GM20431 (cell line): ENCODE results near the gene TMEM164.
"Not testable (repeated sequence)": the region's sequence is repeated elsewhere in the genome, so short reads cannot be mapped to it uniquely, and the experiment has no call there.

Experiments used
- in situ Hi-C: fragments of 300-500 bp; cut with MseI, MboI; formaldehyde crosslinking; loops from one replicate; pipeline ENCODE4 v1.15.0; 2020; ENCODE audit warnings: low sequenced_read_pairs; ENCODE audit not compliant: unreplicated experiment

The TMEM164 gene

DNA sequence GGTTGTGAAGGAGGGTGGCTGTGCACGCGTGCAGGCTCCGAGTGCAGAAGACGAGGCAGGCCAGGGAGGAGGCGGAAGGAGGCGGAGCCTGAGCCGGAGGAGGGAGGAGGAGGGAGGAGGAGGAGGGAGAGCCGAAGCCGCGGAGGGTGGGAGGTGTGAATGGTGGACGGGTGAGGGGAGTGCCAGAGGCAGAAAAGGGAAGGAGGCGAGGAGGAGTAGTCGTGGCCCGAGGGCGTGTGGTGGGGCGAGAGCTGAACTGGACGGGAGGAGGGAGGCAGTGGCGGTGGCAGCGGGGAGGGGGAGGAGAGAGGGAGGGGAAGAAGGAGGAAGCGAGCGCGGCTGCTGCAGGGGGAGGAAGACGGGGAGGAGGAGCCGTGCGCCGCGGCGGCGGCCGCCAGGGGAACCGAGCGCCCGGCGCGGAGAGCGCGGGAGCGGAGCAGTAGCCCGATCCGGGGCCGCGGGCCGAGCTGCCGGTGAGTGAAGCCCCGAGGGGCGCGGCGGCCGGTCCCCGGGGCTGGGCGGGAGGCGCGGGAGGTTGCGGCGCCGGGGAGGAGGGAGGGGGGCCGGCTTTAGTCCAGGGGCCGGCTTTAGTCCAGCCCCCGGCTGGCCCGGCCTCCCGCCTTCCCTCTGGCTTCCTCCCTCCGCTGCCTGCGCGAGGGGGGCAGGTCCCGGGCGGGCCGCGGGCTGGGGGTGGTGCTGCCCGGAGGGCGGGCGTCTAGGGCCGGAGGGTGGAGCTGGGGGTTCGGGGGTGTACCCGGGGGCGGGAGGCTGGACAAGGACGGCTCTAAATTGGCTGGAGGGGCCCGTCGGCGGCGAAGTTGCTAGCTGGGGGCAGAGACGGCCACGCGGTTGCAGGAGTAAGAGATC, at the start of gene TMEM164:
Gene TMEM164, plus strand, starts transcription at position 815 of the 867 bp plus-strand sequence. CDS start 661 bp downstream, outside the sequence.
- in situ Hi-C loops: no loop called here

DNA sequence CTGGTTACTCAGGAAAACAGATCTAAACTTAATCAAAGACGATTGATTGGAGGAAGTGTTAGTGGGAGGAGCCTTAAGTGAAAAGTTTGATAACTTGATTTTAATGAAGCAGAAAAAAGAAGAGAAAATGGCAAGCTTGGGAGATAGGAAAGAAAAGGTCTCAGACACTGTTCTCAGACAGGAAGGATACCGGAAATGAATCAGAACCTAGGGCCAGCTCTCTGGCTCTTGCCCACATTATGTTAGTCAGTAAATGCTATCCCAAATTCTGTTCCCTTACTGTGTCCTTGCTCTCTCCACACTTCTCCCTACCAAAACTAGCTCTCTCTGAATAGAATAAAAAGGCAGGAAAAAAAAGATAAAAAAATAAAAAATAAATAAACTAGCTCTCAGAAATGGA, 48.6 kb upstream of the TMEM164 start:
- in situ Hi-C loops: no loop called here

DNA sequence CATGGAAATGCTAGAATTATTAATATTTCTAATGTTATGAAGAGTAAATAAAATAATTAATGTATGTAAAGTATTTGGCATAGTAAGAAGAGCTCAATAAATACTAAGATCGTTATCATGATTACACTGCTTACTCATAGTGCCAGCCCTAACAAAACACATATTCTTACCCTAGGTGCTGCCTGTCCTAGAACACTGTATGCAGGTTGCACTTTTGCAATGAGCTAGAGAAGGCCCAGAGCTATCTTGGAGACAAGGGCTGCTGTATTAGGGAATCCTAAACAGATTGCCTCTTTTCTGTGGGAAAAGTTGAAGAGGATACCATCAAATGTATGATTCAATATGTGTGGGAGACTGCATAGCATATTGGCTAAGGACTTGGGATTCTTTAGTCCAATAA, 48.0 kb upstream of the TMEM164 start:
- in situ Hi-C loops: no loop called here

DNA sequence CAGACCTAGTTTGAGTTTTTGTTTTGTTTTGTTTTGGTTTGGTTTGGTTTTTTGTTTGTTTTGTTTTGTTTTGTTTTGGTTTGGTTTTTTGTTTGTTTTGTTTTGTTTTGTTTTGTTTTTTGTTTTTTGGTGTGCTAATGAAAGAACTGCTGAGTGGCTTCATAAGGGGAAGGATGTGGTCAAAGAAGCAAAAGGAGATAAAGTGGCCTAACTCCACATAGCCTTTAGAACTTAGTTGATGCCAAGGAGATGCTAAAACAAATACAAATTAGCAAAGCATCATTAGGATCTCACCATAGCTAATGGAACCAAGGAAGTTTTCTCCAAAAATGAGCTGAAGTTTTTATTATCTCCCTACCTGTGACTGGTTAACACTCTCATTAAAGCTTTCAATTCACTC, 44.6 kb upstream of the TMEM164 start:
- in situ Hi-C loops: no loop called here

DNA sequence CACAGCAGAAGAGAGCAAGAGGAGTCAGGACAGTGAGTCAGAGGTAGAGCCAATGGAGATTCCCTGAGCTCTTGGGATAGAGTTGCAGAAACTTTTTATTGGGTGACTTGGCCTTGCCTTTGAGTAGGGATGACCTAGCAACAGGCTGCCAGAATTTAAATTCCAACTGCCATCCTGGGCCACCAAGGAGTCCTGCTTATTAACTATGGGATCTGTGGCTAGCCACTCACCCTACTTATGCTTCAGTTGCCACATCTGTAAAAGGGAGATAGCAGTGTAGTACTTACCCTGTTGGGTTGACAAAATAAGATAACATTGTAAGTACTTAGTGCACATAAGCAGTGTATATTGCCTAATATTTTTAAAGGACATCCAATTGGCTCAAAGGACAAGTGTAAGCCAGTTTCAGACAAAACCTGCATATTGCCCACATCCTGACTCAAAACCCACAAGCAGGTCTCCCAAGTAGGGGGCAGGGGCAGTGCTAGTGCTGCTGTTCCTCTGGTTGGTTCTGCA, 43.5 kb upstream of the TMEM164 start:
- in situ Hi-C loops: no loop called here

DNA sequence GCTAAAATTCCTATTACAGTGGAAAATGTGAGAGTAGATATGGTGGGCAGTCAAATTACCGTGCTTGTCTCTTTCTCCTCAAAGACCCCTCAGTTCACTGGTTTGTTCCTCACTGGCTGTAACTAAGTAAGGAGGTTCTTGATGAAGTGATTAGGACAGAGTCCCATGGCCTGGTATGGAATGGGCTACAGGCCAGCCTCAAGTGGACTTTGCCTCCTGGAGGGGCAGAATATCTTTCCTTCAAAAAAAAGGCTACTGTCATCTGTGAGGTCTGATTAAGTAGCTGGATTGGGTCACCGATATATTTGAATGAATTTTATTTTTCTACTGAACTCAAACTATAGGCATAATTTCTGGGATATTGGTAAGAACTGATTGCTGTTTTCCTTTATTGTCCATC, 38.5 kb upstream of the TMEM164 start:
- in situ Hi-C loops: no loop called here

DNA sequence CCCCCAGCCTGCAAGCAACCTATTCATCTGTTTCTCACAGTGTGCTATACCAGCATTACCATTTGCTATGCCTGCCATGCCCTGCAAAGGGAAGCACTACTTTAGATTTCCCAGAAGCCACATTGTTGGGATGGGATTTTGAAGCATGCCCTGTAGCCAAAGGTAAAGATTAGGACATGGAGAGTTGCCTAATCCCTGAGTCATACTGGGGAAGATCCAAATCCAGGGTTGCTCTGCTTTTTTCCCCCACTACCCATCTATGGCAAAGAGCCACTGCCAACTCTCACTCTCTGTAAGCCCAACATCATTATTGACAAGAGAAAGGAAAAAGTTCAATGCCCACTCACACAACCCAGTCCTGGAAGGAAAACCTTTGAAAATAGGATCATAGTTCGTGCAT, 36.7 kb upstream of the TMEM164 start:
- in situ Hi-C loops: no loop called here

DNA sequence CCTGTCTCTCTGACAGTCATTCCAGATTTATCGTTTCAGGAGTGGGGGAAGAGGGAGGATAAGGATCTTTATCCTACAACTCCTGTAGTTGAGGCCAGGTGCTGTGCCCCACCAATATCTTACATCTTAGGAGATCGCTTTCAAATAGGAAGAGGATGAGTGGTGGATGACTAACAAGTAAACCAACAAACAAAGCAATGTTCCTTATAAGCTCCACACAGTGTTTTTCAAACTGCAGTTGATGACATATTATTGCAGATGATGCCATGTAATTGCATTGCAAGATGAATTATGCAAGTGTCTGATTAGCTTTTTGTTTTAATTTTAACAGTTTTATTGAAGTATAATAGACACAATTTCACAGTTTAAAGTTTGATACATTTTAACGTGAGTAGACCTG, 35.8 kb upstream of the TMEM164 start:
- in situ Hi-C loops: no loop called here

DNA sequence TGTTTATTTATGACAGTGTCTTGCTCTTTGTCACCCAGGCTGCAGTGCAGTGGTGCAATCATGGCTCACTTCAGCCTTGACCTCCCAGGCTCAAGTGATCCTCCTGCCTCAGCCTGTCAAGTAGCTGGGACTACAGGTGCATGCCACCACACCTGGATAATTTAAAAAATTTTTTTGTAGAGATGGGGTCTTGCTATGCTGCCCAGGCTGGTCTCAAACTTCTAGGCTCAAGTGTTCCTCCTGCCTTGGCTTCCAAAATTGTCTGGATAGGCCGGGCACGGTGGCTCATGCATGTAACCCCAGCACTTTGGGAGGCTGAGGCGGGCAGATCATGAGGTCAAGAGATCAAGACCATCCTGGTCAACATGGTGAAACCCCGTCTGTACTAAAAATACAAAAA, 32.1 kb upstream of the TMEM164 start:
- in situ Hi-C loops: not testable (repeated sequence)

DNA sequence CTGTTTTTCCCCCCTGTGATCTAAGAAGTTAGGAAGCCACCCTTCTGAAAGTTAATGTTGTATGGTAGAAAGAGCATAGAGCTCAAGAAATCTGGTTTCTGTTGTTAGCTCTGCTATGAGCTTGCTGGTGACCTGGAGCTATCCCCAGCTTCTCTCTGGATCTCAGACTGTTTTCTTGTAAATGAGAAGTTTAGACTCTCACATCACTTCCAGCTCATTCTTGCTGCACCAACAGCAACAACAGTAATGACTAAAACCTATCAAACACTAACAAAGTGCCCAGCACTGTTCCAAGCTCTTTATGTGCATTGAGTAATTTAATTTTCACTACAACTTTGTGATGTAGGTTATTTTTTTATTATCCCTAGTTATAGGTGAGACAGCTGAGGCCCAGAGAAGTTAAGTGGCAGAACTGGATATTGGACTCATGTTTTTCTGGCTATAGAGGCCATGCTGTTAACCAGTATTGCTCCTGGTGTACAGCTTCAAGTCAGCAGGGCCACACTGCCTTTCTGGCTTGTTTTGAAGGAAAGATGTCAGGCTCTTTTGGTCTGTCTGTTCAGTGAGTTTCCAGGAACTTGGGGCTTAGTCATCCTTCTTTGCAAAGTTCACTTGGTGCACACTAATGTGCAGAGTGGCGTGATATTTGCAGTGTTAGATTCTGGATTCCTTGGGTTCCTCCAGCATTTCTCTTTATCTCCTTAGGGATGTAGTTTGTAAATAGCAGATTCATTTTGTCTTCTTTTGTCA, 27.8 kb upstream of the TMEM164 start:
- in situ Hi-C loops: no loop called here

DNA sequence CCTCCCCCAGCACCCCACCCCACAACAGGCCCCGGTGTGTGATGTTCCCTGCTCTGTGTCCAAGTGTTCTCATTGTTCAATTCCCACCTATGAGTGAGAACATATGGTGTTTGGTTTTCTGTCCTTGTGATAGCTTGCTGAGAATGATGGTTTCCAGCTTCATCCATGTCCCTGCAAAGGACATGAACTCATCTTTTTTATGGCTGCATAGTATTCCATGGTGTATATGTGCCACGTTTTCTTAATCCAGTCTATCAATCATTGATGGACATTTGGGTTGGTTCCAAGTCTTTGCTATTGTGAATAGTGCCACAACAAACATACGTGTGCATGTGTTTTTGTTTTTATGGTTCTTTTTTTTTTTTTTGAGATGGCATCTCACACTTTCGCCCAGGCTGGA, 17.7 kb upstream of the TMEM164 start:
- in situ Hi-C loops: not testable (repeated sequence)

DNA sequence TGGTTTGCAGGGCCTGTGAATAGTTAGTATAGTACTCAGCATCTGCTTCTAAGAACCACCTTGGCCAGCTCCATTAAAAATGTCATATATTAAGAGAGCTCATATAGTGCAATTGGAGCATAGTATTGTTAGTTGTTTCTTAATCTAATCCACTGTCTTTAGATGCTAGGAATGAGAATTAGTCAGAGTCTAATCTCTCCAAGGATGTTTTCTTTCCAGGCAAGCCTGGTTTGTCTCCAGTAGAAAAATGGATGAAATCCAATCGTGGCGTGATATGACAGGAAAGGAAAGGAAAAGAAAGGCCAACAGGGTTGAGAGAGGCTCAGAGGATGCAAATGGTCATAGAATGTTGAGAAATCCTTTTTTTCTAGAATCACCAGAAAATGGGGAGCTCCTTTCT, 15.0 kb upstream of the TMEM164 start:
- in situ Hi-C loops: no loop called here

DNA sequence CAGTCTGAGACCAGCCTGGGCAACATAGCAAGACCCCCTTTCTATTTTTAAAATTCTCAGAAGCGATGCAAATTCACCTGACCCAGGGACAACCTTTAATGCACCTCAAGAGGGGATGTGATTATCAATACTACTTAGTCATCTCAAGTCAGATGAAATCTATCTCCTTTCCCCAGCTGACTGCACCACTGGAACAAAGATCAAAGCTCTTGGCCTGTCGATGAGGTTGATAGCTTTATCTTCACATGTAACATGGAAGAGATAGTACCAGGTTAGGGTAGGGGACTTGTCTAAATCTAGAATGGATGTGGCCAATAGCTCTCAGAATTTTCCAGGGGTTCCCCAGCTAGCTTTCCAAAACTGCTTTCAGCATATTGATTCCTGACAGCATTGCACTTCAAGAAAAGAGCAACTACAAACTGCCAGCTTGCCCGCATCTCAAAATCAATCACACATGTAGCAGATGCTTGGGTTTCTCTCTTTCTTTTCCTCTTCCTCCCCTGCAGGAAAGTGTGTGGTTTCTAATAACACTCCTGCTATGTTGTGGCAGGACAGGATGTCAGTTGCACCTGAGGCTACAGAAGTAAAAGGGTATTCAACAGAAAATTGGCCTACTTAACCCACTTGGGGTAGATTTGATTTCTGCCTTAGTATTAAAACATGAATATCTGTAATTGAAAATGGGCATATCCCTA, 12.2 kb upstream of the TMEM164 start:
- in situ Hi-C loops: no loop called here

DNA sequence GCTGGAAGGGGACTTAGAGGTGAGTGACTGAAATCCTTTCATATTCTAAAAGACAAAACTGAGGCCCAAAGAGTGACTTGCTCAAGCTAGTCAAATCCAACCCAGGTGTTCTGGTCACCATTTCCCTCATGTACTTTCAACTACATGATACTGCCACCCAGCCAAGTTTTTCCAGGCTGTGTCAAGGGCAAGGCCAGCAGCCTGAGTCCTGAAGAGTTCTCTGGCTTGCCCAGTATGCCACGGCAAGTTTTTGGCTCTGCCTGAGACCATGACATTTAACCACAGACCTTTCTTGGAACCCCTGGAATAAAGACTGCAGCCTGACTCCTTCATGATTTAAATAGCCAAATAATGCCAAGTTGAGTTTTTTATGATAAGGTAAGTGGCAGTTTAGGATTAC, 10.7 kb upstream of the TMEM164 start:
- in situ Hi-C loops: no loop called here

DNA sequence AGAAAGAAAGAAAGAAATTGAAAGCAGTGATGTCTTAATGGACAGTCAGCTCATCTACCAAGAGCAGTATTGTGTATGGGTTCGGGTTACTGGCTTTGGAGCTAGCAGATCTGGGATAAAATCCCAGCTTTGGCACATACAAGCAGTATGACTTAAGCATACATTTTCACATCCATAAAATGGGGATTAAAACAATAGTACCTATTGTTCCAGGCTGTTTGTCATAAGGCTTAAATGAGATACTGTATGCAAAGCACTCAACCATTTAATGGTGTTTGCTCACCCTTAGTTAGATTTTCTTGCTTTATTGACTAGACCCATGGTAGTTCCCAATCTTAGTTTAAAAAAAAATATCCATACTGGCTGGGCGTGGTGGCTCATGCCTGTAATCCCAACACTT, 7.8 kb upstream of the TMEM164 start:
- in situ Hi-C loops: no loop called here

DNA sequence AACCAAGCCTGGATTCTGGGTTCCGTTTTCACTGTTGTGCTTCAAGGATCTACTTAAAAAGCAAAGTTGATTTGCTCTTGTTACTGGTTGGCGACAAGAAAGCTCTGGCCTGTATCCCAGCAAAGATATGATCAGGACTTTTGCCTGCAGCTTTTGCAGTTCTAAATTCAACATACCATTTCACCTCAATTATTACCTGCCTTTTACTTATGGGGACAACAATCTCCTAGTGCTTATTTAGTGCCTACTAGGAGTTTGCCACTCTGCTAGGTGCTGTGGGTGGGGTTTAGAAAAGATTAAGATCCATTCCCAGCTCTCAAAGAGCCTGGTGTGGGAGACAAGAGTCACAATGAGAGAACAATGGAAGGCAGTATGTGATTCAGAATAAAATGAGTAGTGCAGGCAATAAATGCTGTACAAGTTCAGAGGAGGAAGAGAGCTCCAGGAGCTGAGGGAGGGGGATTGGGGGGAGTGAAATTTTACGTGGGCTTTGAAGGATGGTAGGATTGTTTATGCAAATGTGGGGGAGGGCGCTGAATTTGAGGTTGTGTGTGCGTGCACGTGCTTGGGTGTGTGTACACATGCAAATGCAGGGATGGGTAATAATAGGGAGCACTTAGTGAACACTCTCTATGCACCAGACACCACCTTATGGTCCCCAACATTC, 5.0 kb upstream of the TMEM164 start:
- in situ Hi-C loops: no loop called here

DNA sequence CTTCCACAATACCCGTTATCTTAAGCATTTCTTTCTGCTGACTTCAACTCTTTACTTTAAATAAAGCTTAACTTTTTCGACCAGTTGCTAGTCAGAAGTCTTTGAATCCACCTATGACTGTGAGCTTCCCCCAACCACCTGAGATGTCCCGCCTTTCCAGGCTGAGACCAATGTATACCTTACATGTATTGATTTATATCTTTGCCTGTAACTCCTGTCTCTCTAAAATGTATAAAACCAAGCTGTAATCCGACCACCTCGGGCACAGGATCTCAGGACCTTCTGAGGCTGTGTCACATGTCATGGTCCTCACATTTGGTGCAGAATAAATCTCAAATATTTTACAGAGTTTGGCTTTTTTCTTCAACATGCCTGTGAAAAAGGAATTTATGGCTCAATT, 2.9 kb upstream of the TMEM164 start:
- in situ Hi-C loops: no loop called here

DNA sequence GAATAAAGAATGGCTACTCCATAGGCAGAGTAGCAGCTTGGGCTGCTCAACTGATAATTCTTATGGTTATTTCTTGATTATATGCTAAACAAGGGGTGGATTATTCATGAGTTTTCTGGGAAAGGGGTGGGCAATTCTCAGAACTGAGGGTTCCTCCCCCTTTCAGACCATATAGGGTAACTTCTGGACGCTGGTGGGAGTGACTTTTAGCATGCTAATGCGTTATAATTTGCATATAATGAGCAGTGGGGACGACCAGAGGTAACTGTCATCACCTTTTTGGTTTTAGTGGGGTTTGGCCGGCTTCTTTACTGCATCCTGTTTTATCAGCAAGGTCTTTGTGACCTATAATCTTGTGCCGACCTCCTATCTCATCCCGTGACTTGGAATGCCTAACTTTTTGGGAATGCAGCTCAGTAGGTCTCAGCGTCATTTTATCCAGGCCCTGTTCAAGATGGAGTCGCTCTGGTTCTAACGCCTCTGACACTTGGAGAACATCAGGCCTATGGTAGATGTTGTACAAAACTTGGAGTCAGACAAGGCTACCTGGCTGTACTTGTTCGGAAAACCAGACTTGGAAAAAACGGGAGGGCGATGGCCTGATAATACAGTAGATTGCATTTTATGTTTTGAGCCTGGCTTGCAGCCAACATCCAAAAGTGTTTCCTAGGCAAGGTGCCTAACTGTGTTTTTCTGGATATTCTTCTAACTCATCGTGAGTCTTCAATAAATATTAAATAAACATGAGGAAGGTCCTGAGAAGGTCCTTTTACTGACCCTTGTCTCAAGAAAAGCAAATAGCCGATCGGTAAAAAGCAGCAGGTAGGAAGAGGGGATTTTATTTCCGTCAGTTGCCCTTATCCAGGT, 1.8 kb upstream of the TMEM164 start:
- in situ Hi-C loops: no loop called here

DNA sequence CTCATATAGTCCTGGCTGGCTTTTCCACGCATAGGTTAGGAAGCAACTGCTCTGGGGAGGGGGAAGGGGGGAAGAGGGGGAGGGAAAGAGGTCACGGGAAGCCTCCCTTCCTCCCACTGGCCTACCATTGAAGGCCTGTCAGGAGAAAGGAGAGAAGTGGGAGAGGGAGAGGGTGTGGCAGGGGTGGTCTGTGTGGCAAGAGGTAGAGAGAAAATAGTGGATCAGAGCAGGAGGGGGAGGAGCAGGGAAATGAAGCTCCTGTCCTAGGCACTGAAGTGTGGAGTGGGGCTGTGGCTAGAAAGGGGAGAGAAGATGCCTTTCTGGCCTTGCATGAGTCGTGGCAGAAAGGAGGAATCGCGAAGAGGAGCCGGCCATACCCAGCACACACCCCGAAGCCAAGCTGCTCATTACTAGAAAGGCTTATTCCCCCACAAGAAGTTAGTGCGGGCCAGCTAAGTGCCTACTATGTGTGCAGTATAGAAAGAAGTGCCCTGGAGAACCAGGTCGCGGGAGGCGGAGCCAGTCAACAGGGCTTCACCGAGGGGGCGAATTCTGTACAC, 1.1 kb upstream of the TMEM164 start:
- in situ Hi-C loops: no loop called here
